Stimulated activated CD4-positive, alpha-beta T cell treated with anti-CD3 and anti-CD28 coated beads, Interleukin-2, amount 100 ng/mL, for 48 hours (primary cell): ENCODE measurements around the gene TMCC2.
A peak's percentile ranks its signal among the peaks of the same experiment; 100 is the strongest.
"Not testable (repeated sequence)": the region's sequence is repeated elsewhere in the genome, so short reads cannot be mapped to it uniquely, and the experiment has no call there.

Experiments
- DNase-seq, 2 donors: peaks; one replicate each; pipeline ENCODE4 v3.0.0-alpha.2; 2020

Gene TMCC2, protein sequence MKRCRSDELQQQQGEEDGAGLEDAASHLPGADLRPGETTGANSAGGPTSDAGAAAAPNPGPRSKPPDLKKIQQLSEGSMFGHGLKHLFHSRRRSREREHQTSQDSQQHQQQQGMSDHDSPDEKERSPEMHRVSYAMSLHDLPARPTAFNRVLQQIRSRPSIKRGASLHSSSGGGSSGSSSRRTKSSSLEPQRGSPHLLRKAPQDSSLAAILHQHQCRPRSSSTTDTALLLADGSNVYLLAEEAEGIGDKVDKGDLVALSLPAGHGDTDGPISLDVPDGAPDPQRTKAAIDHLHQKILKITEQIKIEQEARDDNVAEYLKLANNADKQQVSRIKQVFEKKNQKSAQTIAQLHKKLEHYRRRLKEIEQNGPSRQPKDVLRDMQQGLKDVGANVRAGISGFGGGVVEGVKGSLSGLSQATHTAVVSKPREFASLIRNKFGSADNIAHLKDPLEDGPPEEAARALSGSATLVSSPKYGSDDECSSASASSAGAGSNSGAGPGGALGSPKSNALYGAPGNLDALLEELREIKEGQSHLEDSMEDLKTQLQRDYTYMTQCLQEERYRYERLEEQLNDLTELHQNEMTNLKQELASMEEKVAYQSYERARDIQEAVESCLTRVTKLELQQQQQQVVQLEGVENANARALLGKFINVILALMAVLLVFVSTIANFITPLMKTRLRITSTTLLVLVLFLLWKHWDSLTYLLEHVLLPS

GRCh38 chr1:205227584-205228013, at the start of gene TMCC2:
TSS of gene TMCC2 (plus strand) at chr1:205227946. CDS start at chr1:205228565, 619 bp downstream.
- DNase-seq: peak; percentile 76 to 79

- no peak for DNase-seq
Measured at GRCh38 chr1:205179842-205180241, 47.9 kb upstream of the TMCC2 start.

DNA sequence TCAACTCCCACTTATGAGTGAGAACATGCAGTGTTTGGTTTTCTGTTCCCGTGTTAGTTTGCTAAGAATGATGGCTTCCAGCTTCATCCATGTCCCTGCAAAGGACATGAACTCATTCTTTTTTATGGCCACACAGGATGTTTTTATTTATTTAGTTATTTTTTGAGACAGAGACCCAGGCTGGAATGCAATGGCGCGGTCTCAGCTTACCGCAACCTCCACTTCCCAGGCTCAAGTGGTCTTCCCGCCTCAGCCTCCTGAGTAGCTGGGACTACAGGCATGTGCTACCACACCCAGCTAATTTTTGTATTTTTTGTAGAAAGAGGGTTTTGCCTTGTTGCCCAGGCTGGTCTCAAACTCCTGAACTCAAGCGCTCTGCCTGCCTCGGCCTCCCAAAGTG, 47.4 kb upstream of the TMCC2 start:
- not testable (repeated sequence) for DNase-seq

GRCh38 chr1:205182930-205183329, 44.8 kb upstream of the TMCC2 start:
- DNase-seq: no peak

DNA sequence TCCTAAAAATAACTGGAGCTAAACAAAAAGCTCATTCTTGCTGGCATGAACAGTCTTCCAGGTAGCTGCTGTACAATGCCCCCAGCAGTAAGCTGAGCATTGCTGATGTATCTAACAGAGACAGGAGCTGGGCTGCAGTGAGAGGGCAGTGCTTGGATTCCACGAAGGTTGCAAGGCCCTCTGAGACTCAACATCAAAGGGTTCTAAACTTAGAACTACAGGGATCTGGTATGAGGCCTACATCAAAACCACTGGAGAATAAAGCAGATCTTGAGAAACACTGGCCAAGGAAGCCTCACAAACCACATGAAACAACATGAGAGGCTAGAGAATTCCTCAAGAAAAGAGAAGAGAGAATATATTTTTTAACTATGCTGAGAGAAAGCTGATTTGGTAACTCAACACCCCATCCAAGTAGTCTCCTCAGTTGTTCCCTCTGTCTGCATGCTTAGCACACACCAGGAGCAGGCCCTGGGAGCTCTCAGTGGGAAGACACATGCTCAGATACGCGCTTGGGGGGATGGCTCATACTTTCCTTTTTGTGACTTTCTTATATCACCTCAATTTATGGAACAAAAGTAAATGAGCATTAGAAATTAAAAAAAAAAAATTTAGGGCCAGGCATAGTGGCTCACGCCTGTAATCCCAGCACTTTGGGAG, 43.9 kb upstream of the TMCC2 start:
- no peak for DNase-seq

DNA sequence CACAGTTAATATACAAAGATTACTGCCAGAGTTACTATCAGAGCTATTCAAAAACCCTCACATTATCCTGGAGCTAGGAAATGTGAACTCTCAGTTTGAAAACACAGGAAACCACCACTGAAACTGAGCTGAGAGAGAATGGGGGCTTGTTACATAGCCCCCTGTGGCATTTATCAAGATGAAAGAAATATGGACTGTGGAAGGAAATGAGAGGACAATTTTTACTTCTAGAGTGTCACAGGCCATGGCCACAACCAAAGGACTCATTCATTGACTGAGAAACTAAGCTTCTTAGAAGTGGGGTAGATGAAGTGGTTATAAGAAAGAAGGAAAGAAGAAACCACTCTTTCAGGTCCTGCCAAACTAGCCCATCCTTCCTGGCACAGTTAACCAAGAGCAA, 41.6 kb upstream of the TMCC2 start:
- no peak for DNase-seq

DNA sequence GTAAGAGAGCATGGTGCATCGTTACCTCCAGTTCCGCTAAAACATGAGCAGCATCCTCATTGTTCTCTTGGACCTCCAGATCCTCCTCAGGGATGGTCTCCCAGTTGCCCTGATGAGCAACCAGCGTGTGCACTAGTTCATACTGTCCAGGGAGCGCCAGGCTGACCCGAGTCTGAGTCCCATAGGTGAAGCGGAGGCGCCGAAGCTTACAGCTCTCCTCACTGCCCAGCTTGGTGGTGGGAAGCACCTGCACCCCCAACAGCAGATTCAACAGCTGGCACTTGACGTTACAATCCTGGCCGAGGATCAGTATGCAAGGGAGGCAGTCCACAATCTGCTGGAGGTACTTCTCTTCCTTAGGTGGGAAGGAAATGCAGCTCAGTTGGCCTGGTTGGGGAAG, 40.3 kb upstream of the TMCC2 start:
- DNase-seq: no peak

- no peak for DNase-seq
Measured at GRCh38 chr1:205188098-205188497, 39.6 kb upstream of the TMCC2 start.

DNA sequence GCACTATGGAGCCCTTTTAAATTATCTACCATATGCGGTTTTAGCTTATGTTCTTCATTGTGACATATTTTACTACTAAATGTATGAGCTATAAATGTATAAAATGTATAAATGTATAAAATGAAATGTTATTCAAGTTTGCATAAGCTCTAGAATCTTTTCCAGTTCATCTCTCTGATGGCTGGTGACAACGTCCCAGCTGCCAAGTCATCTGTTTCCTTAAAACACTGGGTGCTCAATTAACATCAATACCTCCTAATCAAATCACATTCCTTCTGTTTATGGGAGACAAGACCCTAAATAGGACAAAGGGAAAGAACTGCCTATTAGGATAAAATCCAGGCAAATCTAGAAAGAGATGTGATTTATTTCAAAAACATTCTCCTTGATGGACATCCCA, 39.1 kb upstream of the TMCC2 start:
- no peak for DNase-seq

- no peak for DNase-seq
Measured at GRCh38 chr1:205189131-205189530, 38.6 kb upstream of the TMCC2 start.

DNA sequence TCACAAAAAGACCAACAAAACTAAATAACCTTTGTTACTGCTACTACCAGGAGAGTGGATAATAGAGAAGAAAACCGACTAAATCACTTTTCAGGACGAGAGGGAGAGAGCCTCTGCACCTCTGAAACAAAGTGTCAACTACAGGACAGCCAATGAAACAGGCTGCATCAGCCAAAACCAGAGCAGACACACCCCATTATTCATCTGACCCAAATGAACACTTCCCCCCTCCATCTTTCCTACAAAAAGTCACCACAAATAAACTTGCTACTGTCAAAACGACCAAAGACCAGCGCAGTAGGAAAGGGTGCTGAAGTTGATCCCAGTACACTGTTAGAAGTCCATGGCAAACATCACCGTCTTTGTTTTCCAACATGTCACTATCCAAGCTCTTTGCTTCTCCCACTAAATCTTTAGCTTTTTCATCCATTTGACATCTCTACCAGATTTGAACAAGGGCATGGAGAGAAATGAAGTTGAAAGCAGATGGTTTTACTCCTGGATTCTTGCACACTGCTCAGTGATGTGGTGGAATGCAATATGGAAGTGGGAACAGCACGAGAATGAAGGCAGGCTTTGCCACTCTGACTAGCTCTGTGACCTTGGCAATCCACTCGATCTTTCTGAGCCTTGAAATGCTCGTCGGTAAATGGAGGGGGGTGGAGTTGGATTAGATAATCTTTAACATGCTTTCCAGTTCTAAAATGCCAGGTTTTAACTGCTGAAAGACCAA, 36.7 kb upstream of the TMCC2 start:
- no peak for DNase-seq

- no peak for DNase-seq
Measured at GRCh38 chr1:205191622-205192021, 36.1 kb upstream of the TMCC2 start.

GRCh38 chr1:205192287-205192686, 35.5 kb upstream of the TMCC2 start:
- no peak for DNase-seq

- peak; percentile 34 to 43 for DNase-seq
Measured at GRCh38 chr1:205199090-205199930, 28.4 kb upstream of the TMCC2 start.

GRCh38 chr1:205199931-205200299, 27.8 kb upstream of the TMCC2 start:
- DNase-seq: peak in 1 of 2 donors; percentile 17

DNA sequence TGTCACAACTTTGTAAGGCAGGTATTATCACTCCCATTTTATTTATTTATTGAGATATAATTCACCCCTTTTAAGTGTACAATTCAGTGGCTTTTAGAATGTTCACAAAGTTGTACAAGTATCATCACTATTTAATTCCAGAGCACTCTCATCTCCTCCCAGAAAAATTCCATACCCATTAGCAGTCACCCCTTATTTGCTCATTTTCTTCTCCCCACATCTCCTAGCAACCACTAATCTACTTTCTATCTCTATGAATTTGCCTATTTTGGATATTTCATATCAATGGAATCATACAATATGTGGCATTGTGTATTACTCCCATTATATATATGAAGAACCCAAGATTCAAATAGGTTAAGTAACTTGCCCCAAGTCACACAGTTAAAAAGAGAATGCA, 23.2 kb upstream of the TMCC2 start:
- DNase-seq: no peak

- no peak for DNase-seq
Measured at GRCh38 chr1:205205055-205205454, 22.7 kb upstream of the TMCC2 start.

GRCh38 chr1:205208811-205209210, 18.9 kb upstream of the TMCC2 start:
- no peak for DNase-seq

DNA sequence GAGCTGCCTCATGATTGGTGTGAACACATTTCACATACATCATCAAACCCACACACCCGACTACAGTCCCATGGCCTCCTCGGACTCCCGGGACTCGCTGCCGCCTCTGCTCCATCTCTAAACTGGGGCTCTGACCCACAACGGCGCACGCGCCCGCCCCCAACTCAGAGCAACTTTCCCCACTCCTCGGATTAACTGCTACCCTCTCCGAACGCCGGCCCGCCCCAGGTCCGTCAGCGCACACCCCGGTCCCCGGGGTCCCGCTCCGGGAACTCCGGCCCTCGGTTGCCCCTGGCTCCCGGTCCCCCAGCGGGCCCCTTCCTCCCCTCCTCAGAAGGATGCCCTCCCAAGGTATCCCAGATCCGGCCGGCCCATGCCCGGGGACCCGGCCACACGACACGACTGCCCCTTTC, 17.0 kb upstream of the TMCC2 start:
- peak; percentile 13 to 24 for DNase-seq

DNA sequence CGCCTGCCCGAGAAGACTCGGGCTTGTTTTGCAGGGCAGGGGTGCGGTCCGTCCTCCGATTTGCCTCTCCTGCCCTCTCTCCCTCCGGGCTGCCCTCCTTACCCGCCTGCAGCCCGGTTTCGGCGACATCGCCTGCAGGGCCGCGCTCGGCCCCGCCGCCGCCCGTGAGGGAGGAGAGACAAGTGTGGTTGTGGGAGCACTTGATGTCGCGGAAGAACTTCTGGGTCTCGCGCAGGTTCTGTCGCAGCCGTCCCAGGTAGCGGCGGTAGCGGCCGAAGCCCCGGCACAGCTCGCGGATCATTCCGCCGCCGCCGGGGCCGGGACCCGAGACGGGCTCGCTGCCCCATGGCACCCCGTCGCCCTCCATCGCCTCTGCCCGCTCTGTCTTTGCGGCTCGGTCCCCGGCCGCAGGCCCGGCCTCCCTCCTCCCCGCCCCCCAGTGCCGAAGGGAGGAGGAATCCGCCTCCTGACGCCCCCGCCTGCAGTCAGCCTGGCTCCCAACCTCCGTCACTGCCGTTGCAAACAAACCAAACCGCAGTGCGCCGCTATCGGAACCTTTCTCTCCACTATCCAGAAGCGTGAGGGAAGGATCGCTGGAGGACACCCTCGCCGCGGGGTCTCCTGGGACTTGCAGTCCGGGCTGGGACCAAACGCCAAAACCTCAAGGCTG, 16.4 kb upstream of the TMCC2 start, which contains the start of gene DSTYK:
Gene DSTYK, minus strand, starts transcription at position 534 of the 670 bp plus-strand sequence. Its CDS starts 167 bp downstream, at position 367.
- DNase-seq: peak; percentile 88 to 89

GRCh38 chr1:205211839-205212536, 15.8 kb upstream of the TMCC2 start:
- DNase-seq: no peak
